Measurements from ENCODE around the gene MAPK8.

Gene MAPK8

GRCh38 chr10:48464871-48465736, 158.6 kb downstream of the MAPK8 start:
- no peak for DNase-seq

GRCh38 chr10:48465860-48466521, 159.5 kb downstream of the MAPK8 start:
- DNase-seq: no peak

GRCh38 chr10:48466611-48467240, 160.2 kb downstream of the MAPK8 start:
- DNase-seq: no peak

GRCh38 chr10:48467669-48468068, 161.2 kb downstream of the MAPK8 start:
- no peak for DNase-seq

GRCh38 chr10:48468130-48468790, 161.8 kb downstream of the MAPK8 start:
- no peak for DNase-seq

GRCh38 chr10:48468866-48469511, 162.5 kb downstream of the MAPK8 start:
- DNase-seq: no peak

GRCh38 chr10:48469516-48470020, 163.1 kb downstream of the MAPK8 start:
- peak; percentile 26 for DNase-seq

GRCh38 chr10:48470115-48470892, 163.8 kb downstream of the MAPK8 start:
- DNase-seq: no peak

- DNase-seq: no peak
Observed at GRCh38 chr10:48470893-48471805, 164.7 kb downstream of the MAPK8 start.

- no peak for DNase-seq
Observed at GRCh38 chr10:48472501-48473069, 166.1 kb downstream of the MAPK8 start.

- no peak for DNase-seq
Observed at GRCh38 chr10:48473704-48474103, 167.2 kb downstream of the MAPK8 start.

- peak; percentile 39 for DNase-seq
Observed at GRCh38 chr10:48474765-48475365, 168.4 kb downstream of the MAPK8 start.

GRCh38 chr10:48475943-48476278, 169.4 kb downstream of the MAPK8 start:
- no peak for DNase-seq

GRCh38 chr10:48476279-48476982, 170.0 kb downstream of the MAPK8 start:
- no peak for DNase-seq

- no peak for DNase-seq
Observed at GRCh38 chr10:48477141-48477540, 170.7 kb downstream of the MAPK8 start.

GRCh38 chr10:48477616-48478015, 171.1 kb downstream of the MAPK8 start:
- peak; percentile 45 for DNase-seq

- DNase-seq: no peak
Observed at GRCh38 chr10:48478469-48478868, 172.0 kb downstream of the MAPK8 start.

GRCh38 chr10:48478980-48479811, 172.7 kb downstream of the MAPK8 start:
- peak; percentile 40 for DNase-seq

All from suppressor macrophage treated with lipopolysaccharide for 4 hours (primary cell).